HG03457 (cell line): Measurements from ENCODE around the gene SLC35D3.
A peak's percentile ranks its signal among the peaks of the same experiment; 100 is the strongest.
"Not testable (repeated sequence)": the region's sequence is repeated elsewhere in the genome, so short reads cannot be mapped to it uniquely, and the experiment has no call there.

ENCODE experiments used
- ATAC-seq: cut with Tn5 transposase; IDR thresholded peaks from one replicate; pipeline ENCODE4 v1.9.1; 2021; ENCODE audit warnings: moderate number of reproducible peaks; ENCODE audit not compliant: unreplicated experiment

SLC35D3 gene

GRCh38 chr6:136963259-136963658, 41.2 kb downstream of the SLC35D3 start:
- no peak for ATAC-seq

GRCh38 chr6:136964398-136964797, 42.3 kb downstream of the SLC35D3 start:
- ATAC-seq: no peak

- ATAC-seq: peak; percentile 58
These were observed 46.0 kb downstream of the SLC35D3 start for GRCh38 chr6:136967876-136968752.

- ATAC-seq: no peak
These were observed 46.7 kb downstream of the SLC35D3 start for GRCh38 chr6:136968837-136969236.

- no peak for ATAC-seq
These were observed 47.3 kb downstream of the SLC35D3 start for GRCh38 chr6:136969433-136969832.

- no peak for ATAC-seq
These were observed 47.8 kb downstream of the SLC35D3 start for GRCh38 chr6:136969930-136970329.

- ATAC-seq: no peak
These were observed 49.5 kb downstream of the SLC35D3 start for GRCh38 chr6:136971609-136972008.

GRCh38 chr6:136973781-136974180, 51.7 kb downstream of the SLC35D3 start:
- ATAC-seq: not testable (repeated sequence)
